HG02642 (cell line): ENCODE measurements around the gene RPH3AL.
"Not testable (repeated sequence)": the region's sequence is repeated elsewhere in the genome, so short reads cannot be mapped to it uniquely, and the experiment has no call there.

Source experiments
- ATAC-seq: cut with Tn5 transposase; IDR thresholded peaks from one replicate; pipeline ENCODE4 v1.9.1; 2021; ENCODE audit warnings: mild to moderate bottlenecking; ENCODE audit not compliant: unreplicated experiment, poor library complexity

Gene RPH3AL

DNA sequence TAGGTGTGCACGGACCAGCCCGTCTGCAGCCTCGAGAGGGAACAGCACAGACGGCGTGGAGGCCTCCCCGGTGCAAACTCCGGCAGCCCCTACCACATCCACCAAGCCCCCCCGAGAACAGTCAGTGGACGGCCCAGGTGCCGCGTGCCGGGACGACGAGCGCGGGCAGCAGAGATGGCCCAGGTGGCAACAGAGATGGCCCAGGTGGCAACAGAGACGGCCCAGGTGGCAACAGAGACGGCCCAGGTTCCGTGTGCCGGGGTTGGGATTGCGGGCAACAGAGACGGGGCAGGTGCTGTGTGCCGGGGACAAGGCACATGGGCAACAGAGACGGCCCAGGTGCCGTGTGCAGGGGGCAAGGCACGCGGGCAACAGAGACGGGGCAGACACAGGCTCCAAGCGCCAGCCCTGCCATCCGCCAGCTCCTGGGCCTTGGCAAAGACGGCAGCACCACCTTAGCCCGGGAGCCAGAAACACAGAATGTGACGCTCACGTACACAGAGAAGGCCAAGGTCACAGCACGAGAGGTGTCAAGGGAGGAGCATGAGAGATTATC, 31.1 kb downstream of the RPH3AL start:
- no peak for ATAC-seq

DNA sequence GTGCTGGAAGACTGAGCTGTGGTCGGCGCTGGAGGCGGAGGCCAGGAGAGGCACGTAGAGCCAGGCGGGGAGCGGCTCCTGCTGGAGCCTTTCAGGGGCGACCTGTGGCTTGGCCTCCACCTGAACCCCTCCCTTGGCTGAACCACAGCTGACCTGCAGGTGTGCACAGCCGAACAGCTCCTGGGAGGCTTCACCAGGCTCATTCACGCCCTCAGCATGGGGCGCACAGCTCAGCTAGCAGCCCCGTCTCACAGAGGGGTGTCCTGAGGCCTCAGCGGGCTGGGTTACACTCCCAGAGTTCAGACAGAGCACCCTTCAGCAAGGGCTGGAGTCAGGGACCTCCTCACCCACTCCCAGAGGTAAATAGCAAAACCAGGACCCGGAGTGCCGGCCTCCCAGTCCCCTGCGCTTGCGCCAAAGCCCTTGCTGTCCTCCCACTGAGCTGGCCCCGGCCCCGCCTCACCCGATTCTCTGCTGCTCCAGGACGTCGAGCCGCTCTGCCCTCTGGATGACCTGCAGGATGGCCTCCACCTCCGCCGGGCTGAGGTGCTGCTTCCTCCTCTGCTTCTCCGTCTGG, 31.7 kb downstream of the RPH3AL start:
- ATAC-seq = no peak

DNA sequence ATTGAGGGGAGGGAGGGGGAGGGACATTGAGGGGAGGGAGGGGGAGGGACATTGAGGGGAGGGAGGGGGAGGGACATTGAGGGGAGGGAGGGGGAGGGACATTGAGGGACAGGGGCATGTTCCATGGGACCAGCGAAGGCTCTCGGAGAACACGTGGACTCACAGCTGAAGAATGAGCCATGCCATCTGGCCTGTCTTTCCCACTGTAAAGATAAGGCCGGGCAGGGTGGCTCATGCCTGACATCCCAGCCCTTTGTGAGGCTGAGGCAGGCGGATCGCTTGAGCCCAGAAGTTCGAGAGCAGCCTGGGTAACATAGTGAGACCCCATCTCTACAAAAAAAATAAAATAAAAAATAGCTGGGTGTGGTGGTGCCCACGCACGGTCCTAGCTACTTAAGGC, 32.5 kb downstream of the RPH3AL start:
- no peak for ATAC-seq

DNA sequence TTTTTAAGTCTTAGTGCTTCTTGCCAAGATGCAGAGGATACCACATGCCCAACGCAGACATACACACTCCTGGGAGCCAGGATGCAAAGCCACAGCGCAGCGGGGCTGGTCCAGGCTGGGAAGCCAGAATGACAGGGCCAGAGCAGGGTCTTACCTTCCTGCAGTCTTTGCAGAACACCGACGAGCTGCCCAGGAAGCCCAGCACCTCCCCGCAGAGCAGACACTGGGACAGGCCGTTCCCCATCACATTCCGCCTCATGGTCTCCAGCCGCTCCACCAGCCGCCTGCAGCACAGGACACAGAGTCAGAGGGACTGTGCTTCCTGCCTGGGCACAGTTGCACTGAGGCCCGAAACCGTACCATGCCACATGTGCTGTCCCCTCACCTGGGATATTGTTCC, 33.3 kb downstream of the RPH3AL start:
- ATAC-seq = no peak

DNA sequence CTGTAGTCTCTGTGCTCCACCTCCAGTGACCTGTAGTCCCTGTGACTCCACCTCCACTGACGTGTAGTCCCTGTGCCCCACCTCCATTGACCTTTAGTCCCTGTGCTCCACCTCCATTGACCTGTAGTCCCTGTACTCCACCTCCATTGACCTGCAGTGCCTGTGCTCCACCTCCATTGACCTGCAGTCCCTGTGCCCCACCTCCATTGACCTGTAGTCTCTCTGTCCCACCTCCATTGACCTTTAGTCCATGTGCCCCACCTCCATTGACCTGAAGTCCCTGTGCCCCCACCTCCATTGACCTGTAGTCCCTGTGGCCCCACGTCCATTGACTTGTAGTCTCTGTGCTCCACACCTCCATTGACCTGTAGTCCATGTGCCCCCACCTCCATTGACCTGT, 35.5 kb downstream of the RPH3AL start:
- ATAC-seq = not testable (repeated sequence)

DNA sequence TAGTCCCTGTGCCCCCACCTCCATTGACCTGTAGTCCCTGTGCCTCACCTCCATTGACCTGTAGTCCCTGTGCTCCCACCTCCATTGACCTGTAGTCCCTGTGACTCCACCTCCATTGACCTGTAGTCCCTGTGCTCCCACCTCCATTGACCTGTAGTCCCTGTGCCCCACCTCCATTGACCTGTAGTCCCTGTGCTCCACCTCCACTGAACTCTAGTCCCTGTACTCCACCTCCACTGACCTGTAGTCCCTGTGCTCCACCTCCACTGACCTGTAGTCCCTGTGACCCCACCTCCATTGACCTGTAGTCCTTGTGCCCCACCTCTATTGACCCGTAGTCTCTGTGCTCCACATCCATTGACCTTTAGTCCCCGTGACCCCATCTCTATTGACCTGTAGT, 37.2 kb downstream of the RPH3AL start:
- ATAC-seq = not testable (repeated sequence)

DNA sequence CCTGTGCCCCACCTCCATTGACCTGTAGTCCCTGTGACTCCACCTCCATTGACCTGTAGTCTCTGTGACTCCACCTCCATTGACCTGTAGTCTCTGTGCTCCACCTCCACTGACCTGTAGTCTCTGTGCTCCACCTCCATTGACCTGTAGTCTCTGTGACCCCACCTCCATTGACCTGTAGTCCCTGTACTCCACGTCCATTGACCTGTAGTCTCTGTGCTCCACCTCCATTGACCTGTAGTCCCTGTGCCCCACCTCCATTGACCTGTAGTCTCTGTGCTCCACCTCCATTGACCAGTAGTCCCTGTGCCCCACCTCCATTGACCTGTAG, 38.0 kb downstream of the RPH3AL start:
- ATAC-seq = not testable (repeated sequence)

DNA sequence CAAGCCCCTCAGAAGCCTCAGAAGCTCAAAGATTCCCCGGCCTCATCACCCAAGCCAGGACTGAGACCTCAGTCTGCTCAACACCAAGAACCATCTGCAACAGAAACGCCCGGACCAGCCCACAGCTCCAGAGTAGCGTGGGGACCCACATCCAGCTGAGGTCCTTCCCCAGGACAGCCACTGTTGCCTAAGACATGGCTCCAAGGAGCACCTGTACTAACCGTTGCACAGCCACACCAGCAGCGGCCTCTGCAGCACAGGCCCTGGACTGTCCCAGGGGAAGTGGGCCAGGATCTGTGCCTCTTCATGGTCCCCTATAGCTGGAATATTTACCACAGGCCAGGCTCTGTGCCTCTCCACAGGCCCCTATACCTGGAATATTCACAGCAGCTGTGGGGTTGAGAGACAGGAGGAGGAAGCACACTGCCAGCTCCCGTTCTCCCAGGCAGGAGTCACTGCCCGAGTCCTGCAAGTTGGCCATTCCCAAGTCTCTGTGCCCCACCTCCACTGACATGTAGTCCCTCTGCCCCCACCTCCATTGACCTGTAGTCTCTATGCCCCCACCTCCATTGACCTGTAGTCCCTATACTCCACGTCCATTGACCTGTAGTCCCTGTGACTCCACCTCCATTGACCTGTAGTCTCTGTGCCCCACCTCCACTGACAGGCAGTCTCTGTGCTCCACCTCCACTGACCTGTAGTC, 38.5 kb downstream of the RPH3AL start:
- ATAC-seq = no peak

DNA sequence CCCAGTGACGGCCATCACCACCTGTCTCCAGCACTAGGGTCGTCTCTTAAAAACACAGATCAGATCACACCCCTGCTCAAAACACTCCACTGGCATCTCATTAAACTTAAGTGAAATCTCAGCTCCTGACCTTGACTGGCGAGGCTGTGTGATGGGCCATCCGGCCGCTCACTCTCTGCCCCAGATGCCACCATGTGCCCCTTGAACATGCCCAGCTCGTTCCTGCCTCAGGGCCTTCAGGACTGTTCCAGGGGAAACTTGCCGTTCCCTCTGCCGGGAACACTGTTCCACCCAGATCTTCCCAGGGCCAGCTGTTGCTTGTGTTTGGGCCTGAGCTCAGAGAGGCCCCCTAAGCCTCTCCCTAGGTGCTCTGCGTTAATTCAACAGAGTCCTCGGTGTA, 39.4 kb downstream of the RPH3AL start:
- no peak for ATAC-seq

DNA sequence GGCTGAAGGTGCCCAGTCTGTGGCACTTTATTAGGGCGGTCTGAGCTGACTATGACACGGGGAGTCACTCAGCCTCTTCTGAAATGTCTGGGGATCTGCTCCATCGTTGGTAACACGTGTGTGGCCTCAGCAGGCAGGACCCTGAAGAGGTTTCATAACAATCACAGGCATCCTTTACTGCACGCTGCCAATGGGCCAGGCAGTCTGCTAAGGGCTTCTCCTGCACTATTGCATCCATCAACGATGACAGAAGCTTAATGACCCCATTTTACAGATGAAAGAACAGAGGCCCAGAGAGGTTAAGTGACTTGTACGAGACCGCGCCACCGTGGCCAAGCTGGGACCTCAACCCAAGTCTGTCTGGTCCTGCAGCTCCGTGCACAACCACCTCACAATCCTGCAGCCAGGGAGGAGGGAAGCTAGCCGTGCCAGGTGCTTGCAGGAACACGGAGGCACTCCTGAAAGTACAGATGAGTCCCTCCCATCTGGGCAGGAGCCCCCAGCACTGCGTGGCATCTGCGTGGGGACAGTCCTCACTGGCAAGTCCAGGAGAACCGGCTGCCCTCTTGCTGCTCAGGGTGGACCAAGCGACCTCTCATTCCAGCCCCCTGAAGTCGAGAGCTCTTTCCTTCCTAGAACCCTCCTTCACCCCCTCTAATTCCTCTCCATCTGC, 40.0 kb downstream of the RPH3AL start:
- ATAC-seq = no peak

DNA sequence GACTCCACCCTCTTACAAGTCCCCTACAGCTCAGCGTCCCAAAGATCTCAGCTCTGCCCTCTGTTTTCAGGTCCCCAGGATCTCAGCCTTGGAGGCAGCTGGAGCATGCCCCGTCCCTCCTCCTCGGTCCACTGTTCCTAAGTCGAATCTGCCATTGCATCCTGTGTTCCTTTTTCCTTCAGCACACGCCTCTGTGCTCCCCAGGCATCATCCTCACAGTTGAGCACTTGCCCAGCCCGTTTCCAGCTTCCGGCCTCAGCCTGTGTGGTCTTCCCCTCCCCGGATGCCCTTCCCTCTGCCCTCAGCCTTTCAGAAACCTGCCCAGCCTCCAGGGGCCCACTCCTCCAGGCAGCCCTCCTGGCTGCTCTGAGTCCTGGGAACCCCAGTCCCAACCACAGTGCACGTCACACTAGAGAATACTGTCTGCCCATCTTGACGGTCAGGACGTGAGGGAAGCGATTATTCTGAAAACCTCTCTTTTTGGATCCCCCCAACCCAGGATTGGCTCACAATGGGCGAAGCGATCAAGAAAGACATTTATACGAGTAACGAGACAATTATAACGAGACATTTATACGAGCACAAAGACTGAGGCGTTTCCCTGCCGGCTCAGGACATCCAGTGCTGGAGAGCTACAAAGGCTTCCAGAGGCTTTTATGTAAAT, 41.4 kb downstream of the RPH3AL start:
- no peak for ATAC-seq

DNA sequence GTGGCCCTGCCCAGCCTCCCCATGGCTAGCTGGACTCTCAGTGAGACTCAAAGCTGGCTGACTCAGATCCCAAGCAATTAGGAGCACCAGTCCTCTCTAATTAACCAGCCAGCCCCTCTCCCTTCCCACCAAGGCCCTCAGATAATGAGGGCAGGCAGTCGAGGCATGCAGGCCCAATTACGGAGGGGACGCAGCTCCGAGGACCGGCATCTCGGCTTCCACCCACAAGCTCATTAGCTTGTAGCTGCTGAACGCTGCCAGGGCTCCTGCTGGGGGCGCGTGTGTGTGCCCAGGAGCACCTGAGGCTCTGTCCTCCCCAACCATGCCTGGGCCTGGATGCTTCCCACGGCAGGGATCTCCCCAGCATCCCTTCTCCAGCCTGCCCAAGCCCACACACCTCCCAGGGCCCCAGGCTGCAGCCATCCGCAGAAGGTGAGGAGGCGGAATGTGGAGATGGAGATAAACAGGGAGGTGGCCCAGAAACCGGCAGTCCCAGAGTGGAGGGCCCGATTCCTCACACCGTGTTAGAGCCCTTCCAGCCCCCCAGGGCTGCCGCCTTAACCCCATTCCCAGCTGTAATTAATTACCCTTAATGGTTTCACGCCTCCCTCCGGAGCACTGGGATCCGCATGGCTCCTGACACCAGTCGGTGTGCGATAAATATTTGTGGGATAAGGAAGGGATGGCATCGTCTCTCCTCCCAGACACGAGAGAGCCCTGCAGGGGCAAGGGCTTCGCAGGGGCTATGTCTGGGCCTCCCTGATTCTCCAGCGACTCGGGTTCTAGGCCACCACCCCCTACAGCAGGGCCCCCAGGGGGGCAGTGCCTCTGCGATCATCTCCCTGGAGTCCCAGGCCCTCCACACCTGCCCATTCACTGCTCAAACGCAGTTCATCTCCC, 42.2 kb downstream of the RPH3AL start:
- ATAC-seq = no peak

DNA sequence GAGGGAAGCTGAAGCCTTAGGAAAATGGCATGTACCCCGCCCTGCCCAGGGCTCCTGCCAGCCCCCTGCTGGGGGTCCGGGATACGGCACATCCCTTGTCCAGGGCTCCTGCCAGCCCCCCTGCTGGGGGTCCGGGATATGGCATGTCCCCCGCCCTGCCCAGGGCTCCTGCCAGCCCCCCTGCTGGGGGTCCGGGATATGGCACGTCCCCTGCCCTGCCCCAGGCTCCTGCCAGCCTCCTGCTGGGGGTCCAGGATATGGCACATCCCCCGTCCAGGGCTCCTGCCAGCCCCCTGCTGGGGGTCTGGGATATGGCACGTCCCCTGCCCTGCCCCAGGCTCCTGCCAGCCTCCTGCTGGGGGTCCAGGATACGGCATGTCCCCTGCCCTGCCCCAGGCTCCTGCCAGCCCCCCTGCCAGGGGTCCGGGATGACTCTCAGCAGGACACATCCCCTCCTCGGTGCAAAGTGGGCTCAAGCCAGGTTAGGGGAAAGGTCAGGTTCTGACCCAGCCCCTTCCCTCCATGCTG, 43.2 kb downstream of the RPH3AL start:
- no peak for ATAC-seq

DNA sequence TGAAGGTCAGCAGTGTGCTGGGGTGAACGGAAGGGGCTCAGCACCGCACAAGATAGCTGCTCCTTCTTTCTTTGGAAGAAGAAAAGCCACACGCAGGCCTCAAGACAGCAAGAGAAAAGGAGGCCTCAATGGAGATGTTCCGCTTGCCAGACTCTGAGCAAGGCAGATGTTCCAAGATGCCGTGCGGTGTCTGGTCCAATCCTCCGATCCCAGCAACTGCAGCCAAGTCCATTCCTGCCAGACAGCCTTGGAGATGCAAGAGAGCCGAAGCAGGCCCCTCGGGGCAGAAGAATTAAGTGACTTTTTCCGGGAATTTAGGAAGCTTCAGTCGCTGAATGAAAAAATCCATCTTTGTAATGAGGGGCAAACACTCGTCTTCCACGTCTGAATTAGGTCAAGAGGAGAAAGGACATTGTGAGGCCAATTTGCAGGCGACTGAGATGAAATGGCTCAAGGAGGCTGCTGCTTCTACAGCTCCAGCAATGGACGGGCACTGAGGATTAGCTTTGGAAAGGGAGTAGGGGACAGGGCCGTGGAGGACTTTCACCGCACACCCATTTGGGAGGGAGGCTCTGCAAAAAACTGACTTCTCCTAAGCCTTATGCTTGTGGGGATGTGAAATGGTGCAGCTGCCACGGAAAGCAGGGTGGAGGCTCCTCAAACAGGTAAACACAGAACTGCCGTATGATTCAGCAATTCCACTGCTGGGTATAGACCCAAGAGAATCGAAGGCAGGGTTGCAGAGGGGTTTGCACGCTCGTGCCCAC, 44.7 kb downstream of the RPH3AL start:
- ATAC-seq = no peak

DNA sequence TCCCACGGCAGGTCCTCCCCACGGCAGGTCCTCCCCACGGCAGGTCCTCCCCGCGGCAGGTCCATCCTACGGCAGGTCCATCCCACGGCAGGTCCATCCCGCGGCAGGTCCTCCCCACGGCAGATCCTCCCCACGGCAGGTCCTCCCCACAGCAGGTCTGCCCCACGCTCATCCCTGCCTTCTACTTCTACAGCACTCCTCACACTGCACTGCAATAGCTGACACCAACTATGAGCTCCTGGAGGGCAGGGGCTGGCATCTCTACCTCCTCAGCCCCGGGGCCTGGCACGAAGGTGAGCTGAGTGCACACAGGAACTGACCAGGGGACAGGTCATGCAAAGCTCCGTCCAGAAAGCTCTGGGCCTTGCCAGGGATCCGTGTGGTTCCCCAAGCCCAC, 45.3 kb downstream of the RPH3AL start:
- ATAC-seq = no peak

DNA sequence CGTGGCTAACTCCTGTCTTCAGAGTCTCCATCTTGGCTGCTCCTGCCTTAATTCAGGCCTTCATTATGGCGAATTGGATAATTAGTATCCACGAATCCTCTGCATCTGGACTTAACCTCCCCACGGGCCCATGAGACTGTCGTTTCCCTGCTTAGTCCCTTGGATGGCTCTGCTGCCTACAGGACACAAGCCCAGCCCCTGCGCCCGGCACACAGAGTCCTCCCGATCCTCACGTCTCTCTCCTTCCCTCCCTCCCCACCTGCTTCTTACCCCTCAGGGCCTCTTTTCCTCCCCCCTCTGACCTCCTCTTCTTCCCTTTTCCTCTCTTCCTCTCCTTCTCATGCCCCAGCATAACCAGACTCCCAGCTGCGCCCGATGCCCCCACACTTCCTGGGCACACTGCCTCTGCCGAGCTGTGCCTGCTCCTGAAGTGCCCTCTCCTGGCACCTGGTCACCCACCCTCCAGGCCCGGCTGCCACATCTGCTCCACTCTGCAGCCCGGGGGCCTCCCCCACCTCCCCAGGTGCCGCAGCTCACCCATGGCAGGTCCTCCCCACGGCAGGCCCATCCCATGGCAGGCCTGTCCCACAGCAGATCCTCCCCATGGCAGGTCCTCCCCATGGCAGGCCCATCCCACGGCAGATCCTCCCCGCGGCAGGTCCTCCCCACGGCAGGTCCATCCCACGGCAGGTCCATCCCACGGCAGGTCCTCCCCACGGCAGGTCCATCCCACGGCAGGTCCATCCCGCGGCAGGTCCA, 45.9 kb downstream of the RPH3AL start:
- no peak for ATAC-seq

DNA sequence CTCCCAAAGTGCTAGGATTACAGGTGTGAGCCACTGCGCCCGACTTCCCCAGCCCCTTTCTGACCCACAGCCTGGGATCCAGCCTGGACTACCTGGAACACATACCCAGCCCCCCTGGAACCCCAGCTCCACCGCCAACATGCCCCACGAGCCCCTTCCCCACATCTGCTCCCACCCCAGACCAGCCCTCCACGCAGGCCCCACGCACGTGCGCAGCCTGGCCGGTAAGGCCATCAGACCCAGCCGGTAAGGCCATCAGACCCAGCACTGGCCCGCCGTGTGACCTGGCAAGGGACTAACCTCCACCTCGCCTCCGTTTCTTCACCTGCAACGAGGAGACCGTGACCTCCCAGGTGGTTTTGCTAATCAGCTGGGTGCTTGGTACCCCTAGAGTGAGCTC, 46.5 kb downstream of the RPH3AL start:
- ATAC-seq = no peak
